A673 (cell line): Measurements from ENCODE around the gene THBD.

Source experiments
- EZH2 ChIP-seq: fragments of 200-600 bp; sonication (generic); IDR thresholded peaks from 2 replicates; pipeline ENCODE4 v1.6.1; 2017; ENCODE audit warnings: borderline replicate concordance, low read depth, mild to moderate bottlenecking, mixed read lengths, antibody characterized with exemption, low read length; ENCODE audit not compliant: poor library complexity, severe bottlenecking
- TF ChIP-seq, protein P1 (sequence below): fragments of 300-800, 200-600 bp; sonication (generic); conservative IDR thresholded peaks from 2 replicates; pipeline ENCODE4 v1.5.1; 2017; ENCODE audit warnings: low read depth, mild to moderate bottlenecking, antibody characterized with exemption, low read length, moderate library complexity, mixed read lengths

DNA sequence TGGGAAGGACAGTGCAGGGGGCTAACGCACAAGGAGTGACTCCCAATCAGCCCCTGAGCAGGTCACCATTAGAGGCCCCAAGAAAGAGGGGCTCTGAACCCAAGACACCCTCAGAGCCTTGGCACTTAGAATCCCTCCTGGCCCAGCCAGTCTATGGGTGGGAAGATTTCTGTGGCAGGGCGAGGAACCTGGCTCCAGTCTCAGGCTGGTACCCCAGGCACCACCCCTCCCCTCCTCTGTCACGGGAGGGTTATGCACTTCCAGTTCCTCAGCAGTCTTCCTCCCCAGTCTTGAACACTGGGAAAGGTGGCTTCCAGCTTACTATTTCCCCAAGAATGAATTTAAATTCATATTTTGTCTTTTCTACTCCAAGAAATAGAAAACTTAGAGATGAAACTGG is 42.0 kb downstream of the THBD start:
- TF ChIP-seq, protein P1, sequence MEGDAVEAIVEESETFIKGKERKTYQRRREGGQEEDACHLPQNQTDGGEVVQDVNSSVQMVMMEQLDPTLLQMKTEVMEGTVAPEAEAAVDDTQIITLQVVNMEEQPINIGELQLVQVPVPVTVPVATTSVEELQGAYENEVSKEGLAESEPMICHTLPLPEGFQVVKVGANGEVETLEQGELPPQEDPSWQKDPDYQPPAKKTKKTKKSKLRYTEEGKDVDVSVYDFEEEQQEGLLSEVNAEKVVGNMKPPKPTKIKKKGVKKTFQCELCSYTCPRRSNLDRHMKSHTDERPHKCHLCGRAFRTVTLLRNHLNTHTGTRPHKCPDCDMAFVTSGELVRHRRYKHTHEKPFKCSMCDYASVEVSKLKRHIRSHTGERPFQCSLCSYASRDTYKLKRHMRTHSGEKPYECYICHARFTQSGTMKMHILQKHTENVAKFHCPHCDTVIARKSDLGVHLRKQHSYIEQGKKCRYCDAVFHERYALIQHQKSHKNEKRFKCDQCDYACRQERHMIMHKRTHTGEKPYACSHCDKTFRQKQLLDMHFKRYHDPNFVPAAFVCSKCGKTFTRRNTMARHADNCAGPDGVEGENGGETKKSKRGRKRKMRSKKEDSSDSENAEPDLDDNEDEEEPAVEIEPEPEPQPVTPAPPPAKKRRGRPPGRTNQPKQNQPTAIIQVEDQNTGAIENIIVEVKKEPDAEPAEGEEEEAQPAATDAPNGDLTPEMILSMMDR, result no peak
- TF ChIP-seq EZH2, result no peak
